Caco-2 (cell line): ENCODE measurements around the gene IGF2. TPM values are rescaled to one million over a fixed set of nuclear protein-coding genes. Genes with fewer than 3 reads are reported as not detected.

Source experiments
- BruUV-seq: library from RNA; stranded (reverse); fragments of 400-500 nt; replicated peaks from 2 replicates; lab custom pipeline; 2021; lab: Mats Ljungman, UMichigan
- CTCF ChIA-PET: fragments of 300-600 bp; sonication (Branson Sonifier 250); formaldehyde crosslinking; loops from one replicate; lab custom pipeline; 2022; ENCODE audit warnings: antibody characterized with exemption; lab: Charles Lee
- POLR2A ChIA-PET: fragments of 300-600 bp; sonication (Branson Sonifier 250); formaldehyde crosslinking; loops from one replicate; lab custom pipeline; 2022; ENCODE audit warnings: antibody characterized with exemption; lab: Charles Lee
- DNase-seq, 2 experiments: peaks; one replicate each; pipeline versions ENCODE4 v3.0.0 to v3.0.0-alpha.2; 2020 to 2022
- H3K27me3 ChIP-seq: replicated peaks from 2 replicates; pipeline ENCODE4 v1.6.0; 2011; ENCODE audit warnings: low read length; ENCODE audit not compliant: control insufficient read depth, insufficient read depth
- H3K36me3 ChIP-seq: 2 replicates; pipeline ENCODE4 v1.5.1; 2011; ENCODE audit warnings: low read length; ENCODE audit not compliant: control insufficient read depth, insufficient read depth
- H3K4me1 ChIP-seq: fragments of 250-450 bp; sonication (Bioruptor Pico); 2 replicates; pipeline ENCODE4 v1.5.1; 2020; ENCODE audit warnings: mild to moderate bottlenecking
- H3K4me3 ChIP-seq: 2 replicates; pipeline ENCODE4 v1.5.1; 2011; ENCODE audit warnings: low read depth, mild to moderate bottlenecking, control low read depth, low read length
- H3K9me3 ChIP-seq: fragments of 250-450 bp; sonication (Bioruptor Pico); 2 replicates; pipeline ENCODE4 v1.5.1; 2020; ENCODE audit warnings: mild to moderate bottlenecking, moderate library complexity
- H3K27ac Mint-ChIP-seq: one replicate; pipeline ENCODE4 v1.8.0; 2022; ENCODE audit warnings: mixed read lengths; ENCODE audit not compliant: unreplicated experiment
- H3K27me3 Mint-ChIP-seq: one replicate; pipeline ENCODE4 v1.8.0; 2022; ENCODE audit warnings: mixed read lengths; ENCODE audit not compliant: insufficient read depth, unreplicated experiment
- H3K36me3 Mint-ChIP-seq: one replicate; pipeline ENCODE4 v1.8.0; 2022; ENCODE audit warnings: mild to moderate bottlenecking, mixed read lengths; ENCODE audit not compliant: insufficient read depth, unreplicated experiment
- H3K4me1 Mint-ChIP-seq: one replicate; pipeline ENCODE4 v1.8.0; 2022; ENCODE audit warnings: low read depth, mixed read lengths; ENCODE audit not compliant: unreplicated experiment
- H3K4me3 Mint-ChIP-seq: one replicate; pipeline ENCODE4 v1.8.0; 2022; ENCODE audit warnings: mild to moderate bottlenecking, moderate library complexity, mixed read lengths; ENCODE audit not compliant: unreplicated experiment
- H3K9me3 Mint-ChIP-seq: one replicate; pipeline ENCODE4 v1.8.0; 2022; ENCODE audit warnings: mixed read lengths; ENCODE audit not compliant: unreplicated experiment
- CTCF ChIP-seq, 2 experiments: fragments of 200-600 bp in 1 of 2; IDR thresholded peaks; 1 replicate in 1 of 2; 2 replicates in 1 of 2; pipeline versions ENCODE4 v1.5.1 to v1.8.0; 2011 to 2022; ENCODE audit warnings: antibody characterized with exemption in 1 of 2, control low read depth in 1 of 2, inconsistent platforms in 1 of 2, low read depth in 1 of 2, low read length in 1 of 2, mild to moderate bottlenecking in 1 of 2, moderate library complexity in 1 of 2; ENCODE audit not compliant: insufficient read depth in 1 of 2, severe bottlenecking in 1 of 2, unreplicated experiment in 1 of 2
- intact Hi-C: fragments of 100-400 bp; cut with micrococcal nuclease; formaldehyde crosslinking; loops from one replicate; pipeline ENCODE4 v1.10.0; 2022; ENCODE audit not compliant: unreplicated experiment
- total RNA-seq: library from RNA; stranded (reverse); gene quantifications from 2 replicates; pipeline ENCODE4 v1.2.3, GENCODE V29; 2022

Gene IGF2
- total RNA-seq, 1 experiment from 2014 or later: 1,397 TPM

- no TSS peak for BruUV-seq
- intact Hi-C loops: no loop called here
- Histone ChIP-seq H3K27me3 (no peaks in the 10 kb centered on the region), H3K9me3 (no peaks in the 10 kb centered on the region), H3K4me1 (no peaks in the 10 kb centered on the region), H3K4me3 (no peak overlapping the region), H3K36me3 (no peaks in the 10 kb centered on the region)
- DNase-seq: no peak
- no peak for TF ChIP-seq CTCF (IDR thresholded peaks at IDR 0.05; ENCODE audit: insufficient read depth in 1 of 2, low read depth in 1 of 2, low read length in 1 of 2, severe bottlenecking in 1 of 2, unreplicated experiment in 1 of 2)
- Mint-ChIP-seq H3K9me3 (peaks cover 10% of the 10 kb centered on the region), H3K36me3 (no peaks in the 10 kb centered on the region), H3K27ac (no peak overlapping the region), H3K4me3 (no peak overlapping the region), H3K4me1 (no peaks in the 10 kb centered on the region), H3K27me3 (no peaks in the 10 kb centered on the region)
- POLR2A ChIA-PET: no interaction called here
- CTCF ChIA-PET: no interaction called here
Measured at GRCh38 chr11:2103668-2104523, 35.3 kb downstream of the IGF2 start.

- no peaks in the 10 kb centered on the region for H3K9me3 ChIP-seq
- H3K9me3 Mint-ChIP-seq: peaks cover 10% of the 10 kb centered on the region
- H3K4me1 Mint-ChIP-seq: no peaks in the 10 kb centered on the region
- no peaks in the 10 kb centered on the region for H3K36me3 ChIP-seq
- no peak for TF ChIP-seq CTCF (IDR thresholded peaks at IDR 0.05; ENCODE audit: insufficient read depth in 1 of 2, low read depth in 1 of 2, low read length in 1 of 2, severe bottlenecking in 1 of 2, unreplicated experiment in 1 of 2)
- POLR2A ChIA-PET: no interaction called here
- DNase-seq: no peak
- intact Hi-C loops: no loop called here
- no TSS peak for BruUV-seq
- no peak overlapping the region for H3K27ac Mint-ChIP-seq
- no peaks in the 10 kb centered on the region for H3K4me1 ChIP-seq
- H3K36me3 Mint-ChIP-seq: no peaks in the 10 kb centered on the region
- no peaks in the 10 kb centered on the region for H3K27me3 ChIP-seq
- no peak overlapping the region for H3K4me3 ChIP-seq
- CTCF ChIA-PET: no interaction called here
- no peak overlapping the region for H3K4me3 Mint-ChIP-seq
- H3K27me3 Mint-ChIP-seq: no peaks in the 10 kb centered on the region
Measured at GRCh38 chr11:2102883-2103213, 36.3 kb downstream of the IGF2 start.

DNA sequence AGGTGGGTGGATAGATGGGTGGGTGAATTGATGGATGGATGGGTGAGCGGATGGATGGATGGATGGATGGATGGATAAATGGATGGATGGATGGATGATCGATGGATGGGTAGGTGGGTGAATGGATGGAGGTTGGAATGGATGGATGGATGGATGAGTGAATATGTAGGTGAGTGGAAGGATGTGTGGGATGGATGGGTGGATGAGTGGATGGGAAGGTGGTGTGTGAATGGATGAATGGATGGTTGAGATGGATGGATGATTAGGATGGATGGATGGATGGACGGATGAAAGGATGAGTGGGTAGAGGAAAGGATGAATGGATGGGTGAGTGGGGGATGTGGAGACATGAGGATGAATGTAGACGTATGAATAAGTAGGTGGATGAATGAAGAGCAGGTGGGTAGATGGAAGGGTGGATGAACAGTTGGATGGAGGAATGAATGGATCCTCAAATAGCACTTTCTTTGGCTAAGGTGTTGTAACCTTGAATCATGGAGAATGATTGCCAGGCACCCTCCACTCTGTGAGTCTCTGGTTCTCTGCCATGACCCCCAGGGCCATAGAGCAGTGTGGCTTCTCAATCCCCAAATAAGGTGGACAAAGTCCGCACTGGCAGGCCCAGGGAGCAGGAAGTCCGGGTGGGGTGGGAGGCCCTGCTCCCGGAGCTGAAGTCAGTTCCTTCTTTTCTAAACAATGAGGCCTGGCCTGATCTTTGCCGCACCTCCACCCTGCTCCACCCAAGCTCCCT is 36.9 kb downstream of the IGF2 start:
- no peak for TF ChIP-seq CTCF (IDR thresholded peaks at IDR 0.05; ENCODE audit: insufficient read depth in 1 of 2, low read depth in 1 of 2, low read length in 1 of 2, severe bottlenecking in 1 of 2, unreplicated experiment in 1 of 2)
- Mint-ChIP-seq H3K9me3 (peaks cover 10% of the 10 kb centered on the region), H3K27ac (no peak overlapping the region), H3K27me3 (no peaks in the 10 kb centered on the region), H3K4me3 (no peak overlapping the region), H3K36me3 (no peaks in the 10 kb centered on the region), H3K4me1 (no peaks in the 10 kb centered on the region)
- no TSS peak for BruUV-seq
- Histone ChIP-seq H3K9me3 (no peaks in the 10 kb centered on the region), H3K27me3 (no peaks in the 10 kb centered on the region), H3K4me1 (no peaks in the 10 kb centered on the region), H3K36me3 (no peaks in the 10 kb centered on the region), H3K4me3 (no peak overlapping the region)
- ChIA-PET POLR2A (no interaction called here), CTCF (no interaction called here)
- DNase-seq: no peak
- intact Hi-C loops: no loop called here
